H9 (cell line): ENCODE results near the gene PPHLN1. TPM values are rescaled to one million over a fixed set of nuclear protein-coding genes. Genes with fewer than 3 reads are reported as not detected.
"Not testable (repeated sequence)": the region's sequence is repeated elsewhere in the genome, so short reads cannot be mapped to it uniquely, and the experiment has no call there.

ENCODE experiments used
- DNase-seq: peaks from one replicate; pipeline ENCODE4 v3.0.0-alpha.2; 2017
- H2AFZ ChIP-seq: one replicate; pipeline ENCODE4 v1.6.1; 2013; ENCODE audit warnings: mild to moderate bottlenecking, low read length, control low read depth, moderate library complexity
- H2AK5ac ChIP-seq: 2 replicates; pipeline ENCODE4 v1.6.1; 2013; ENCODE audit warnings: low read length, control low read depth, mixed read lengths; ENCODE audit not compliant: insufficient read length
- H2BK120ac ChIP-seq: one replicate; pipeline ENCODE4 v1.6.1; 2013; ENCODE audit warnings: low read depth, mild to moderate bottlenecking, low read length, control low read depth, inconsistent platforms; ENCODE audit not compliant: poor library complexity, severe bottlenecking
- H2BK12ac ChIP-seq: 2 replicates; pipeline ENCODE4 v1.6.1; 2013; ENCODE audit warnings: low read length, control low read depth, mixed read lengths, low read depth; ENCODE audit not compliant: insufficient read length
- H2BK15ac ChIP-seq: 2 replicates; pipeline ENCODE4 v1.6.1; 2013; ENCODE audit warnings: low read depth, low read length, control low read depth
- H2BK20ac ChIP-seq: one replicate; pipeline ENCODE4 v1.6.1; 2013; ENCODE audit warnings: low read depth, mild to moderate bottlenecking, low read length, control low read depth, inconsistent platforms; ENCODE audit not compliant: poor library complexity, severe bottlenecking
- H2BK5ac ChIP-seq: 2 replicates; pipeline ENCODE4 v1.6.1; 2013; ENCODE audit warnings: low read length, control low read depth, mixed read lengths; ENCODE audit not compliant: insufficient read length
- H3K14ac ChIP-seq: 2 replicates; pipeline ENCODE4 v1.6.1; 2013; ENCODE audit warnings: low read length, control low read depth; ENCODE audit not compliant: insufficient read depth
- H3K18ac ChIP-seq: 2 replicates; pipeline ENCODE4 v1.6.1; 2013; ENCODE audit warnings: low read depth, mild to moderate bottlenecking, mixed read lengths, low read length, control low read depth; ENCODE audit not compliant: insufficient read length
- H3K23ac ChIP-seq: 2 replicates; pipeline ENCODE4 v1.6.1; 2013; ENCODE audit warnings: low read length, control low read depth, mixed read lengths, low read depth; ENCODE audit not compliant: insufficient read length
- H3K23me2 ChIP-seq: 2 replicates; pipeline ENCODE4 v1.6.1; 2013; ENCODE audit warnings: low read depth, mild to moderate bottlenecking, mixed read lengths, low read length, control low read depth; ENCODE audit not compliant: insufficient read length, poor library complexity, severe bottlenecking
- H3K27ac ChIP-seq: 2 replicates; pipeline ENCODE4 v1.5.1; 2013; ENCODE audit warnings: low read length, control low read depth, mixed read lengths, low read depth; ENCODE audit not compliant: insufficient read length
- H3K27me3 ChIP-seq: 2 replicates; pipeline ENCODE4 v1.6.1; 2013; ENCODE audit warnings: low read length, control low read depth, inconsistent platforms; ENCODE audit not compliant: insufficient read depth
- H3K4ac ChIP-seq: 2 replicates; pipeline ENCODE4 v1.6.1; 2013; ENCODE audit warnings: low read depth, mild to moderate bottlenecking, control low read depth, inconsistent platforms, low read length, moderate library complexity
- H3K4me1 ChIP-seq: 2 replicates; pipeline ENCODE4 v1.6.1; 2013; ENCODE audit warnings: low read length, control low read depth, inconsistent platforms; ENCODE audit not compliant: insufficient read depth
- H3K4me2 ChIP-seq: 2 replicates; pipeline ENCODE4 v1.6.1; 2013; ENCODE audit warnings: low read length, control low read depth, mixed read lengths; ENCODE audit not compliant: insufficient read length, insufficient read depth
- H3K56ac ChIP-seq: 2 replicates; pipeline ENCODE4 v1.6.1; 2013; ENCODE audit warnings: low read depth, mild to moderate bottlenecking, mixed read lengths, low read length, control low read depth; ENCODE audit not compliant: insufficient read length
- H3K79me1 ChIP-seq: 2 replicates; pipeline ENCODE4 v1.6.1; 2013; ENCODE audit warnings: low read depth, mild to moderate bottlenecking, moderate library complexity, low read length, control low read depth, inconsistent platforms; ENCODE audit not compliant: insufficient read depth, poor library complexity, severe bottlenecking
- H3K79me2 ChIP-seq: 2 replicates; pipeline ENCODE4 v1.6.1; 2013; ENCODE audit warnings: low read length, control low read depth, inconsistent platforms; ENCODE audit not compliant: insufficient read depth
- H3K9ac ChIP-seq: 2 replicates; pipeline ENCODE4 v1.6.1; 2013; ENCODE audit warnings: low read length, control low read depth, mixed read lengths; ENCODE audit not compliant: insufficient read length; ENCODE audit errors: extremely low read depth
- H3K9me3 ChIP-seq: one replicate; pipeline ENCODE4 v1.6.1; 2013; ENCODE audit warnings: low read depth, low read length, inconsistent platforms; ENCODE audit not compliant: control insufficient read depth
- H3T11ph ChIP-seq: one replicate; pipeline ENCODE4 v1.6.1; 2013; ENCODE audit warnings: mild to moderate bottlenecking, low read length, control low read depth, inconsistent platforms
- H4K20me1 ChIP-seq: one replicate; pipeline ENCODE4 v1.6.1; 2013; ENCODE audit not compliant: control insufficient read depth, insufficient read length, insufficient read depth
- H4K5ac ChIP-seq: 2 replicates; pipeline ENCODE4 v1.6.1; 2013; ENCODE audit warnings: low read depth, mild to moderate bottlenecking, mixed read lengths, low read length, control low read depth; ENCODE audit not compliant: insufficient read length
- H4K8ac ChIP-seq: replicated peaks from 2 replicates; pipeline ENCODE4 v1.6.1; 2013; ENCODE audit warnings: low read length, control low read depth, mixed read lengths, low read depth; ENCODE audit not compliant: insufficient read length
- H4K91ac ChIP-seq: 2 replicates; pipeline ENCODE4 v1.6.1; 2013; ENCODE audit warnings: low read depth, mild to moderate bottlenecking, moderate library complexity, mixed read lengths, low read length, control low read depth; ENCODE audit not compliant: insufficient read length
- H3K27ac Mint-ChIP-seq, 3 experiments: 2 replicates in 2 of 3; 3 replicates in 1 of 3; pipeline ENCODE4 v1.8.0; 2020 to 2021; ENCODE audit warnings: mixed read lengths in 3 of 3, mild to moderate bottlenecking in 1 of 3, moderate library complexity in 1 of 3
- H3K27me3 Mint-ChIP-seq: 2 replicates; pipeline ENCODE4 v1.8.0; 2021; ENCODE audit warnings: low read depth, mild to moderate bottlenecking, moderate library complexity, mixed read lengths
- H3K36me3 Mint-ChIP-seq, 3 experiments: 2 replicates in 2 of 3; 3 replicates in 1 of 3; pipeline ENCODE4 v1.8.0; 2020 to 2021; ENCODE audit warnings: low read depth in 3 of 3, mixed read lengths in 3 of 3; ENCODE audit not compliant: insufficient read depth in 1 of 3
- H3K4me1 Mint-ChIP-seq, 2 experiments: 2 replicates each; pipeline ENCODE4 v1.8.0; 2020; ENCODE audit warnings: mixed read lengths in 2 of 2
- H3K4me3 Mint-ChIP-seq, 2 experiments: 2 replicates in 1 of 2; 3 replicates in 1 of 2; pipeline ENCODE4 v1.8.0; 2020 to 2021; ENCODE audit warnings: mild to moderate bottlenecking in 2 of 2, mixed read lengths in 2 of 2, moderate library complexity in 1 of 2
- H3K9me3 Mint-ChIP-seq, 2 experiments: 2 replicates in 1 of 2; 3 replicates in 1 of 2; pipeline ENCODE4 v1.8.0; 2020; ENCODE audit warnings: mild to moderate bottlenecking in 2 of 2, mixed read lengths in 2 of 2, moderate library complexity in 1 of 2
- WGBS: extraction: QIAGEN DNeasy Blood & Tissue Kit; methylation state at CpG from one replicate; pipeline ENCODE4 v1.1.7; 2013; ENCODE audit warnings: missing lambda C conversion rate, low lambda C conversion rate, mixed read lengths; ENCODE audit not compliant: insufficient read length; ENCODE audit errors: extremely low coverage; 5-methylcytosine and 5-hydroxymethylcytosine counted together
- total RNA-seq: library from RNA; stranded (reverse); gene quantifications from 2 replicates; pipeline ENCODE4 v1.2.1, GENCODE V29; 2021
- TF ChIP-seq, protein P1 (sequence below): fragments of 200-600 bp; sonication (generic); conservative IDR thresholded peaks from 3 replicates; pipeline ENCODE4 v1.8.0; 2021; ENCODE audit warnings: antibody characterized with exemption, mild to moderate bottlenecking

PPHLN1 gene
- total RNA-seq, 1 experiment from 2014 or later, result 66.2 TPM

- H2AK5ac ChIP-seq, result no peak overlapping the region
- TF ChIP-seq, protein P1, sequence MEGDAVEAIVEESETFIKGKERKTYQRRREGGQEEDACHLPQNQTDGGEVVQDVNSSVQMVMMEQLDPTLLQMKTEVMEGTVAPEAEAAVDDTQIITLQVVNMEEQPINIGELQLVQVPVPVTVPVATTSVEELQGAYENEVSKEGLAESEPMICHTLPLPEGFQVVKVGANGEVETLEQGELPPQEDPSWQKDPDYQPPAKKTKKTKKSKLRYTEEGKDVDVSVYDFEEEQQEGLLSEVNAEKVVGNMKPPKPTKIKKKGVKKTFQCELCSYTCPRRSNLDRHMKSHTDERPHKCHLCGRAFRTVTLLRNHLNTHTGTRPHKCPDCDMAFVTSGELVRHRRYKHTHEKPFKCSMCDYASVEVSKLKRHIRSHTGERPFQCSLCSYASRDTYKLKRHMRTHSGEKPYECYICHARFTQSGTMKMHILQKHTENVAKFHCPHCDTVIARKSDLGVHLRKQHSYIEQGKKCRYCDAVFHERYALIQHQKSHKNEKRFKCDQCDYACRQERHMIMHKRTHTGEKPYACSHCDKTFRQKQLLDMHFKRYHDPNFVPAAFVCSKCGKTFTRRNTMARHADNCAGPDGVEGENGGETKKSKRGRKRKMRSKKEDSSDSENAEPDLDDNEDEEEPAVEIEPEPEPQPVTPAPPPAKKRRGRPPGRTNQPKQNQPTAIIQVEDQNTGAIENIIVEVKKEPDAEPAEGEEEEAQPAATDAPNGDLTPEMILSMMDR, result no peak
- no peaks in the 10 kb centered on the region for H4K20me1 ChIP-seq
- no peak overlapping the region for H3K9ac ChIP-seq
- H3K79me2 ChIP-seq, result no peaks in the 10 kb centered on the region
- H3K18ac ChIP-seq, result no peak overlapping the region
- Mint-ChIP-seq H3K27me3 (no peaks in the 10 kb centered on the region), H3K4me1 (peaks cover 17% of the 10 kb centered on the region in 2 experiments), H3K9me3 (no peaks in the 10 kb centered on the region), H3K36me3 (peaks cover 12 to 37% (median 28%) of the 10 kb centered on the region in 3 experiments; a peak in 6 of 7 replicates), H3K27ac (no peak overlapping the region), H3K4me3 (no peak overlapping the region)
- no peak overlapping the region for H2BK15ac ChIP-seq
- no peak overlapping the region for H3K4me2 ChIP-seq
- H2BK12ac ChIP-seq, result no peak overlapping the region
- no peaks in the 10 kb centered on the region for H3K79me1 ChIP-seq
- H3K23ac ChIP-seq, result no peak overlapping the region
- no peak overlapping the region for H3K27ac ChIP-seq
- no peak overlapping the region for H2BK5ac ChIP-seq
- no peak overlapping the region for H2AFZ ChIP-seq
- WGBS, result no CpG with 5 or more reads among the region's 2 CpGs
- no peak overlapping the region for H4K8ac ChIP-seq
- H3K4ac ChIP-seq, result no peak overlapping the region
- H4K5ac ChIP-seq, result no peak overlapping the region
- no peak overlapping the region for H2BK20ac ChIP-seq
- no peak overlapping the region for H4K91ac ChIP-seq
- H3K14ac ChIP-seq, result no peak overlapping the region
- no peak overlapping the region for H3K56ac ChIP-seq
- no peaks in the 10 kb centered on the region for H3K27me3 ChIP-seq
- peaks cover 2% of the 10 kb centered on the region; the same call in 1 of the 2 replicates for H3K4me1 ChIP-seq
- H3T11ph ChIP-seq, result no peak overlapping the region
- no peaks in the 10 kb centered on the region for H3K23me2 ChIP-seq
- no peaks in the 10 kb centered on the region for H3K9me3 ChIP-seq
- DNase-seq, result no peak
- H2BK120ac ChIP-seq, result no peak overlapping the region
These were observed 60.3 kb downstream of the PPHLN1 start for GRCh38 chr12:42386308-42386707.

DNA sequence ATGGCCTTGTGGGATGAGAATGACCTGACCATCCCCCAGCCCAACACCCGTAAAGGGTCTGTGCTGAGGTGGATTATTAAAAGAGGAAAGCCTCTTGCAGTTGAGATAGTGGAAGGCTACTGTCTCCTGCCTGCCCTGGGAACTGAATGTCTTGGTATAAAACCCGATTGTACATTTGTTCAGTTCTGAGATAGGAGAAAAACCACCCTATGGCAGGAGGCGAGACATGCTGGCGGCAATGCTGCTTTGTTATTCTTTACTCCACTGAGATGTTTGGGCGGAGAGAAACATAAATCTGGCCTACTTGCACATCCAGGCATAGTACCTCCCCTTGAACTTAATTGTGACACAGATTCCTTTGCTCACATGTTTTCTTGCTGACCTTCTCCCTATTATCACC lies 62.1 kb downstream of the PPHLN1 start:
- H3K4me1 Mint-ChIP-seq, H4K91ac ChIP-seq, H3K9me3 ChIP-seq, H3K27me3 Mint-ChIP-seq, H3K79me2 ChIP-seq, H3K56ac ChIP-seq, H2AK5ac ChIP-seq, H3K4ac ChIP-seq, H4K20me1 ChIP-seq, H2BK15ac ChIP-seq, H3K14ac ChIP-seq, H3T11ph ChIP-seq, H3K9me3 Mint-ChIP-seq, H3K23me2 ChIP-seq, H3K18ac ChIP-seq, H2AFZ ChIP-seq, H4K8ac ChIP-seq, H2BK20ac ChIP-seq, H2BK5ac ChIP-seq, H2BK12ac ChIP-seq, DNase-seq, H3K4me3 Mint-ChIP-seq, H3K23ac ChIP-seq, H3K79me1 ChIP-seq, H4K5ac ChIP-seq, H3K4me1 ChIP-seq, H3K9ac ChIP-seq, H2BK120ac ChIP-seq, H3K27me3 ChIP-seq, H3K27ac ChIP-seq, H3K4me2 ChIP-seq: not testable (repeated sequence)
- H3K27ac Mint-ChIP-seq, result 0 out of 7 replicates have a peak overlapping the region, but pooled peaks of 1 of the 3 experiments have one; percentile 2
- WGBS, result no CpG with 5 or more reads among the region's 5 CpGs
- H3K36me3 Mint-ChIP-seq, result peaks cover 12 to 37% (median 28%) of the 10 kb centered on the region in 3 experiments; a peak in 6 of 7 replicates
